GM12892 (cell line): Measurements from ENCODE around the gene TMEM125.

Experiments used
- POLR2A ChIP-seq: IDR thresholded peaks from 2 replicates; pipeline ENCODE4 v1.6.1; 2011; ENCODE audit warnings: low read depth, low read length, control low read depth
- POLR2AphosphoS5 ChIP-seq: IDR thresholded peaks from 2 replicates; pipeline ENCODE4 v1.6.1; 2011; ENCODE audit warnings: low read depth, low read length, control low read depth

GRCh38 chr1:43274804-43275180 lies 5.0 kb downstream of the TMEM125 start:
- TF ChIP-seq POLR2A (no peak), POLR2AphosphoS5 (no peak)
